HepG2 (cell line): Measurements from ENCODE around the gene CDK2AP2. TPM values are rescaled to one million over a fixed set of nuclear protein-coding genes. Genes with fewer than 3 reads are reported as not detected.
A peak's percentile ranks its signal among the peaks of the same experiment; 100 is the strongest.

Source experiments
- CHD2 ChIP-seq: IDR thresholded peaks from 2 replicates; pipeline ENCODE4 v1.6.1; 2011; ENCODE audit warnings: low read depth, low read length, improper control_type of control experiment
- HOXD1 ChIP-seq: sonication (generic); formaldehyde crosslinking; IDR thresholded peaks from 2 replicates; pipeline ENCODE4 v1.5.0; 2020; ENCODE audit warnings: missing genetic modification reagents
- IKZF4 ChIP-seq: sonication (generic); formaldehyde crosslinking; IDR thresholded peaks from 2 replicates; pipeline ENCODE4 v1.5.1; 2020; ENCODE audit warnings: borderline replicate concordance, mild to moderate bottlenecking, low read depth, missing genetic modification reagents; ENCODE audit errors: not compliant biosample characterization
- KAT2B ChIP-seq: fragments of 150-350 bp; IDR thresholded peaks from 2 replicates; pipeline ENCODE4 v1.6.1; 2014; ENCODE audit warnings: low read depth, low read length, borderline replicate concordance
- NCOA2 ChIP-seq: sonication (generic); formaldehyde crosslinking; IDR thresholded peaks from 2 replicates; pipeline ENCODE4 v1.8.0; 2022; ENCODE audit warnings: inconsistent platforms
- NFE2L2 ChIP-seq: fragments of 150-350 bp; IDR thresholded peaks from 2 replicates; pipeline ENCODE4 v1.6.1; 2014; ENCODE audit warnings: low read length
- PATZ1 ChIP-seq: sonication (generic); formaldehyde crosslinking; IDR thresholded peaks from 2 replicates; pipeline ENCODE4 v1.4.0; 2020; ENCODE audit warnings: missing genetic modification reagents
- REPIN1 ChIP-seq: sonication (generic); formaldehyde crosslinking; IDR thresholded peaks from 2 replicates; pipeline ENCODE4 v1.8.0; 2022; ENCODE audit warnings: missing genetic modification reagents, low read depth, mild to moderate bottlenecking, borderline replicate concordance
- REXO4 ChIP-seq: sonication (generic); formaldehyde crosslinking; IDR thresholded peaks from 2 replicates; pipeline ENCODE4 v1.8.0; 2022; ENCODE audit warnings: missing genetic modification reagents, mild to moderate bottlenecking, borderline replicate concordance
- RFX3 ChIP-seq: IDR thresholded peaks from 2 replicates; pipeline ENCODE4 v1.6.1; 2016; ENCODE audit warnings: missing biosample characterization, missing genetic modification reagents
- SP5 ChIP-seq: IDR thresholded peaks from 2 replicates; pipeline ENCODE4 v1.6.1; 2016; ENCODE audit warnings: low read depth, borderline replicate concordance
- TP53 ChIP-seq: sonication (generic); formaldehyde crosslinking; conservative IDR thresholded peaks from 2 replicates; pipeline ENCODE4 v1.4.0; 2020; ENCODE audit warnings: missing genetic modification reagents
- ZBTB3 ChIP-seq: sonication (generic); formaldehyde crosslinking; IDR thresholded peaks from 2 replicates; pipeline ENCODE4 v1.4.0; 2020; ENCODE audit warnings: low read depth, mild to moderate bottlenecking, moderate library complexity, missing genetic modification reagents, borderline replicate concordance
- ZNF17 ChIP-seq: sonication (generic); formaldehyde crosslinking; IDR thresholded peaks from 2 replicates; pipeline ENCODE4 v1.5.0; 2020; ENCODE audit warnings: mild to moderate bottlenecking, missing genetic modification reagents
- ZNF264 ChIP-seq: sonication (generic); formaldehyde crosslinking; IDR thresholded peaks from 2 replicates; pipeline ENCODE4 v1.4.0; 2020; ENCODE audit warnings: missing genetic modification reagents
- ZNF281 ChIP-seq: sonication (generic); formaldehyde crosslinking; IDR thresholded peaks from 2 replicates; pipeline ENCODE4 v1.4.0; 2020; ENCODE audit warnings: missing genetic modification reagents, borderline replicate concordance
- ZNF317 ChIP-seq: sonication (generic); formaldehyde crosslinking; IDR thresholded peaks from 2 replicates; pipeline ENCODE4 v1.5.0; 2020; ENCODE audit warnings: mild to moderate bottlenecking, missing genetic modification reagents
- ZNF430 ChIP-seq: sonication (generic); formaldehyde crosslinking; IDR thresholded peaks from 2 replicates; pipeline ENCODE4 v1.9.0; 2021; ENCODE audit warnings: mild to moderate bottlenecking, missing genetic modification reagents
- ZNF44 ChIP-seq: sonication (generic); formaldehyde crosslinking; IDR thresholded peaks from 2 replicates; pipeline ENCODE4 v1.5.1; 2020; ENCODE audit warnings: mild to moderate bottlenecking, missing genetic modification reagents
- ZNF570 ChIP-seq: sonication (generic); formaldehyde crosslinking; IDR thresholded peaks from 2 replicates; pipeline ENCODE4 v1.4.0; 2020; ENCODE audit warnings: mild to moderate bottlenecking, missing genetic modification reagents, borderline replicate concordance
- ZNF576 ChIP-seq: sonication (generic); formaldehyde crosslinking; IDR thresholded peaks from 2 replicates; pipeline ENCODE4 v1.4.0; 2020; ENCODE audit warnings: mild to moderate bottlenecking, missing genetic modification reagents
- polyA plus RNA-seq, 8 experiments: library from polyadenylated mRNA; depleted of rRNA in 3 of 8; stranded (reverse) in 7 of 8; unstranded in 1 of 8; fragments of >200 nt; fragmentation: Illumina TruSeq in 4 of 8; extraction: Trizol in 4 of 8; gene quantifications; 2 replicates each; pipeline versions ENCODE4 v1.2.1 to v1.2.3, GENCODE V29; 2011 to 2016; ENCODE audit warnings: low read depth in 4 of 8, missing spikeins in 1 of 8, mixed read lengths in 1 of 8; ENCODE audit not compliant: insufficient read depth in 1 of 8
- total RNA-seq, 5 experiments: library from RNA; depleted of rRNA; stranded (reverse); fragments of >200 nt; fragmentation: Illumina TruSeq; extraction: Trizol; gene quantifications; 2 replicates each; pipeline ENCODE4 v1.2.3, GENCODE V29; 2016; ENCODE audit warnings: low read depth in 1 of 5
- TF ChIP-seq, protein P1 (sequence below): sonication (generic); formaldehyde crosslinking; IDR thresholded peaks from 2 replicates; pipeline ENCODE4 v1.5.1; 2020; ENCODE audit warnings: missing genetic modification reagents, mild to moderate bottlenecking, borderline replicate concordance
- TF ChIP-seq, protein P2 (sequence below): fragments of 450-650 bp; IDR thresholded peaks from 2 replicates; pipeline ENCODE4 v1.6.1; 2017

The CDK2AP2 gene
- total and polyA plus RNA-seq, 2 of the 13 experiments (the other 11 are each of a cell fraction or from before 2014, with no cell fraction given): 15.0 to 23.2 TPM

DNA sequence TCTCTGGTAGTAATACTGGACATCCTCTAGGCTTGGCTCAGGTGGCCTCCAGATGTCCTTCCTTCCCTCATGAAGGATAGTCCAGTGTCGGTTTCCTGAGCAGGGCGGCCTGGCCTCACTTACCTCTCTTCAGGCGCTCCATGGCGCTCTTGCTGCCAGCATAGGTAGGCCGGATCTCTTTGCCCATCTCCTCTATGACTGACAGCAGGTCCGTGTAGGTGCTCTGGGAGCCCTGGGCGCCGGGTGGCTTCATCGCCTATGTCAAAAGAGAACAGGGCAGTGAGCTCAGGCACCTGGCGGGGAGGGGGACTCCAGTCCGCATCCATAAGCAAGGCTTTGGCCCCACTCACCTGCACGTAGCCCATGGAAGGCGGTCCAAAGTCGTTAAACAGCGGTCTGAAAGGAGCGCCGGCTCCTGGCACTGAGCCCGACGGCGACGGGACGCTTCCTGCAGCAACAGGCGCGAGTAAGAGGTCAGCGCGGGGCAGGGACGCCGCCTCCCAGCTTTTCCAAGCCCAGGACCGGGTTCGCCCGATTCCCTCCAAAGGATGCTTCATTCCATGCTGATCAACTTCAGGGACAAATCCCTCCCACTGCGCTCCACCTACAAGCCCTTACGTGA is 609 bp downstream of the CDK2AP2 start (continued):
- no peak for TF ChIP-seq HOXD1 (CRISPR knock-in tag)
- no peak for TF ChIP-seq REXO4 (CRISPR knock-in tag)
- peak; percentile 30 for TF ChIP-seq IKZF4 (CRISPR knock-in tag)
- no peak for TF ChIP-seq ZNF430 (CRISPR knock-in tag)
- TF ChIP-seq ZNF44 (CRISPR knock-in tag): no peak
- TF ChIP-seq ZNF317 (CRISPR knock-in tag): no peak
- TF ChIP-seq, protein P1, sequence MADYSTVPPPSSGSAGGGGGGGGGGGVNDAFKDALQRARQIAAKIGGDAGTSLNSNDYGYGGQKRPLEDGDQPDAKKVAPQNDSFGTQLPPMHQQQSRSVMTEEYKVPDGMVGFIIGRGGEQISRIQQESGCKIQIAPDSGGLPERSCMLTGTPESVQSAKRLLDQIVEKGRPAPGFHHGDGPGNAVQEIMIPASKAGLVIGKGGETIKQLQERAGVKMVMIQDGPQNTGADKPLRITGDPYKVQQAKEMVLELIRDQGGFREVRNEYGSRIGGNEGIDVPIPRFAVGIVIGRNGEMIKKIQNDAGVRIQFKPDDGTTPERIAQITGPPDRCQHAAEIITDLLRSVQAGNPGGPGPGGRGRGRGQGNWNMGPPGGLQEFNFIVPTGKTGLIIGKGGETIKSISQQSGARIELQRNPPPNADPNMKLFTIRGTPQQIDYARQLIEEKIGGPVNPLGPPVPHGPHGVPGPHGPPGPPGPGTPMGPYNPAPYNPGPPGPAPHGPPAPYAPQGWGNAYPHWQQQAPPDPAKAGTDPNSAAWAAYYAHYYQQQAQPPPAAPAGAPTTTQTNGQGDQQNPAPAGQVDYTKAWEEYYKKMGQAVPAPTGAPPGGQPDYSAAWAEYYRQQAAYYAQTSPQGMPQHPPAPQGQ (CRISPR knock-in tag): no peak
- TF ChIP-seq ZNF576 (CRISPR knock-in tag): no peak
- TF ChIP-seq NFE2L2: no peak
- no peak for TF ChIP-seq SP5 (CRISPR knock-in tag)
- no peak for TF ChIP-seq CHD2
- TF ChIP-seq ZBTB3 (CRISPR knock-in tag): no peak
- TF ChIP-seq TP53: no peak
- no peak for TF ChIP-seq NCOA2 (CRISPR knock-in tag)
- TF ChIP-seq, protein P2, sequence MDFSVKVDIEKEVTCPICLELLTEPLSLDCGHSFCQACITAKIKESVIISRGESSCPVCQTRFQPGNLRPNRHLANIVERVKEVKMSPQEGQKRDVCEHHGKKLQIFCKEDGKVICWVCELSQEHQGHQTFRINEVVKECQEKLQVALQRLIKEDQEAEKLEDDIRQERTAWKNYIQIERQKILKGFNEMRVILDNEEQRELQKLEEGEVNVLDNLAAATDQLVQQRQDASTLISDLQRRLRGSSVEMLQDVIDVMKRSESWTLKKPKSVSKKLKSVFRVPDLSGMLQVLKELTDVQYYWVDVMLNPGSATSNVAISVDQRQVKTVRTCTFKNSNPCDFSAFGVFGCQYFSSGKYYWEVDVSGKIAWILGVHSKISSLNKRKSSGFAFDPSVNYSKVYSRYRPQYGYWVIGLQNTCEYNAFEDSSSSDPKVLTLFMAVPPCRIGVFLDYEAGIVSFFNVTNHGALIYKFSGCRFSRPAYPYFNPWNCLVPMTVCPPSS: no peak
- TF ChIP-seq ZNF281 (CRISPR knock-in tag): no peak
- no peak for TF ChIP-seq REPIN1 (CRISPR knock-in tag)
- TF ChIP-seq RFX3: no peak
- 0 out of 2 replicates have a peak, but pooled peaks have one; percentile 7 for TF ChIP-seq PATZ1 (CRISPR knock-in tag)
- 0 out of 2 replicates have a peak, but pooled peaks have one; percentile 73 for TF ChIP-seq ZNF17
- no peak for TF ChIP-seq ZNF264 (CRISPR knock-in tag)
- TF ChIP-seq ZNF570 (CRISPR knock-in tag): no peak
- no peak for TF ChIP-seq KAT2B
